Cortex of kidney (tissue), 1 donor: ENCODE measurements around the gene SUMO4.
"Not testable (repeated sequence)": the region's sequence is repeated elsewhere in the genome, so short reads cannot be mapped to it uniquely, and the experiment has no call there.

ENCODE experiments used
- DNase-seq: peaks from one replicate; lab custom pipeline; 2025; lab: John Stamatoyannopoulos, UW

Gene SUMO4

DNA sequence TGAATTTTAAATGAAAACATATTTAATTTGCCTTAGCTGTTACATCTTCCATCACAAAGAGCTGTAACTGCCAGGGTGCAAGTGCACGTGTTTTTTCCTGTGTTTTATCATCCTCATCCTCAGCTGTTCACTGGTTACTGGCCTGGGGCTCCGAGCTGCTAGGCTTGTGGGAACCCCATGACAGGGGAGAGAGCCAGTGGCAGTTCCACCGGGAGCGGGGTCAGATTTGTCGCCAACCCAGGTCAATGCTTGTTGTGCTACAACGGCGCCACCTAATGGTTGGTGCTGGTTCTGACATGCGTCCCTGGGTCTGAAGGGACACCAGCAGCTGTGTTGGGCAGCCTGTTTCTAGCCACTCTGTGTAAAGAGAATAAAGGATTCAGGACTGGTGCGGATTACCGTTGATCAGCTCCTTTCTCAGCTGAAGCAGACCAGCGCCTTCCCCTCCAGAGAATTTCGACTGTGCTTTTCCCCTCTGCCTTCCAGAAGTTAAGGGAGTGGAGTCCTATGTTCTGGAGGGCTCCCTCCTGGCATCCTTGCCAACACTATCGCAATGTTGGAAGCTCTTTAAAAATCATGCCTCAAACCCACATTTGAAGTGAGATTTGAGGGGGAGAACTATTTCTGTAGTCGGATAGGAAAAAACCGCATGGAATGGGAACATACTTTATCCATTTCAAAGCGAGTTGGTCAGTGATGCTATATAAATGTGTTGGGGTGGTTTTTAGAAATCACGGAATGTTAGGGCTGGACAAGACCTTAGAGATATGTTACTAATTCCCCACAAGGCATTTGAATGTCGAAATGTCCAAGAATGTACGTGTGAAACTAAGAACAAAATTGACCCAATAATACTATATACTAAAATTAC lies 32.1 kb downstream of the SUMO4 start:
- no peak for DNase-seq

GRCh38 chr6:149433405-149433804 lies 33.3 kb downstream of the SUMO4 start:
- DNase-seq, result no peak

GRCh38 chr6:149433881-149434280 lies 33.8 kb downstream of the SUMO4 start:
- no peak for DNase-seq

- DNase-seq, result no peak
These were observed 36.0 kb downstream of the SUMO4 start for GRCh38 chr6:149435919-149436586.

- no peak for DNase-seq
These were observed 36.6 kb downstream of the SUMO4 start for GRCh38 chr6:149436647-149437046.

GRCh38 chr6:149437212-149437611 lies 37.1 kb downstream of the SUMO4 start:
- no peak for DNase-seq

DNA sequence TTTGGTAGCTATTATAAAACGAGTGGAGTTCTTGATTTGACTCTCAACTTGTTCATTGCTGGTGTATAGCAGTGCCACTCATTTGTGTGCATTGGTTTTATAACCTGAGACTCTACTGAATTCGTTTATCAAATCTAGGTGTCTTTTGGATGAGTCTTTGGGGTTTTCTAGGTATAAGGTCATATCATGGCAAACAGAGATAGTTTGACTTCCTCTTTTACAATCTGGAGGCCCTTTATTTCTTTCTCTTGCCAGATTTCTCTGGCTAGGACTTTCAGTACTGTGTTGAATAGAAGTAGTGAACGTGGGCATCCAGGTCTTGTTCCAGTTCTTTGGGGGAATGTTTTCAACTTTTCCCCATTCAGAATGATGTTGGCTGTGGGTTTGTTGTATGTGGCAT lies 38.8 kb downstream of the SUMO4 start:
- no peak for DNase-seq

- no peak for DNase-seq
These were observed 39.6 kb downstream of the SUMO4 start for GRCh38 chr6:149439626-149440025.

GRCh38 chr6:149440735-149441671 lies 40.9 kb downstream of the SUMO4 start:
- DNase-seq, result no peak

GRCh38 chr6:149441740-149442139 lies 41.7 kb downstream of the SUMO4 start:
- DNase-seq, result no peak

- DNase-seq, result no peak
These were observed 43.5 kb downstream of the SUMO4 start for GRCh38 chr6:149443411-149444181.

DNA sequence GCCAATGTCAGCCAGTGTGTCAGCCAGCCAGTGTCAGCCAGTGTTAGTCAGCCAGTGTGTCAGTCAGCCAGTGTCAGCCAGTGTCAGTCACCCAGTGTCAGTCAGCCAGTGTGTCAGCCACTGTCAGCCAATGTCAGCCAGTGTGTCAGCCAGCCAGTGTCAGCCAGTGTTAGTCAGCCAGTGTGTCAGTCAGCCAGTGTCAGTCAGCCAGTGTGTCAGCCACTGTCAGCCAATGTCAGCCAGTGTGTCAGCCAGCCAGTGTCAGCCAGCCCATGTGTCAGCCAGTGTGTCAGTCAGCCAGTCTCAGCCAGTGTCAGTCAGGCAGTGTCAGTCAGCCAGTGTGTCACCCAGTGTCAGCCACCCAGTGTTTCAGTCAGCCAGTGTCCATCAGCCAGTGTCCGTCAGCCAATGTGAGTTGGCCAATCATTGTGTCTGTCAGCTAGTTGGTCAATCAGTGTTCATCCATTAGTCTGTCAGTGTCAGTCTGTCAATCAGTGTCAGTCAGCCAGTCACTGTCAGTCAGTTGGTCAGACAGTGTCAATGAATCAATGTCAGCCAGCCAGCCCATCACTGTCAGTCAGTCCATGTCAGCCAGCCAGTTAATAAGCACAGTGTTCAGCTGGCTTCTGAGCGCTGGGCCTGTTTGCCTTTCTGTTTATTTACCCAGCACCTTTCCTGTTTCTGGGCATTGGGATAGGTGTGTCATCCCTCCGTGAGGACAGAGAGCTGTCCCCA lies 44.5 kb downstream of the SUMO4 start:
- not testable (repeated sequence) for DNase-seq

DNA sequence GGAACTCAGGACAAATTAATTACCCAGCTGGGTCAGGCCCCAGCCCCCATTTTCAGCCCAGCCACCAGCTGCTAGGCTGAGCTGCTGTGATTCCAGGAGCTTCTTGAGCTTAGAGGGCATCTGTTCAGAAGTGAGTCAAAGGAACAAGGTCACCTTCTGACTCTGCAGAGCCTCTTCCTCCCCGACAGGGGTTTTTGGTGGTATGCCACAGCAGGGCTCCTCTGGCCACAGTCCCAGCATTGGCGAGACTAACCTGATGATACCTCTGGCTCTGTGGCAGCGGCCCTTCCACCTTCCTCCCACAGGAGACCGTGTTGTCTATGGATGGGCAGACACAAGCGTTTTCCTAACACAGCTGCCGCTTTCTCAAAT lies 45.0 kb downstream of the SUMO4 start:
- no peak for DNase-seq

GRCh38 chr6:149445573-149445972 lies 45.5 kb downstream of the SUMO4 start:
- no peak for DNase-seq

DNA sequence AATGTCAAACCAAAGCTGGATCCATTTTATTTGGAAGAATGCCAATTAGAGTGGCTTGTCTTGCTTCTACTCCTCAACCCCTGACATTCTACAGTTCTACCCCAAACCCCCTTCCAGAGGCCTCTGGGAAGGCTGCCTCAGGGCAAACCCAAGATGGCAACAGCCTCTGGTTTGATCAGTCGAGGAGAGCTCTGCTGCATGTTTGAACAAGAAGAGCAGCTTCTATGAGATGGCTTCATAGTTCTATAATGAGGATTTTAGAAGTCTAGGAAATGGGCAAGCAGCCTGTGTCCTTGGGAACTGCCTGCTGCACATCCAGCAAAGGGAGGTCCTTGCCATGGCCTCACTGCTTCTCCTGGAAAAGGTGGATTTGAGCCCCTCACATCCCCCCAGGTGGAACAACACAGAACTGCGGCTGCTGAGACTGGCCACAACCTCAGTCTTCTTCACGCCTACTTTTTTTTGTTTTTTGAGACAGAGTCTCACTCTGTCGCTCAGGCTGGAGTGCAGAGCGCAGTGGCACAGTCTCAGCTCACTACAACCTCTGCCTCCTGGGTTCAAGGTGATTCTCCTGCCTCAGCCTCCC lies 46.8 kb downstream of the SUMO4 start:
- no peak for DNase-seq

GRCh38 chr6:149448821-149449453 lies 48.9 kb downstream of the SUMO4 start:
- no peak for DNase-seq

GRCh38 chr6:149449831-149450678 lies 50.0 kb downstream of the SUMO4 start:
- DNase-seq, result no peak
